ENCODE data around the gene SCN3B.
A peak's percentile ranks its signal among the peaks of the same experiment; 100 is the strongest.

SCN3B gene

DNA sequence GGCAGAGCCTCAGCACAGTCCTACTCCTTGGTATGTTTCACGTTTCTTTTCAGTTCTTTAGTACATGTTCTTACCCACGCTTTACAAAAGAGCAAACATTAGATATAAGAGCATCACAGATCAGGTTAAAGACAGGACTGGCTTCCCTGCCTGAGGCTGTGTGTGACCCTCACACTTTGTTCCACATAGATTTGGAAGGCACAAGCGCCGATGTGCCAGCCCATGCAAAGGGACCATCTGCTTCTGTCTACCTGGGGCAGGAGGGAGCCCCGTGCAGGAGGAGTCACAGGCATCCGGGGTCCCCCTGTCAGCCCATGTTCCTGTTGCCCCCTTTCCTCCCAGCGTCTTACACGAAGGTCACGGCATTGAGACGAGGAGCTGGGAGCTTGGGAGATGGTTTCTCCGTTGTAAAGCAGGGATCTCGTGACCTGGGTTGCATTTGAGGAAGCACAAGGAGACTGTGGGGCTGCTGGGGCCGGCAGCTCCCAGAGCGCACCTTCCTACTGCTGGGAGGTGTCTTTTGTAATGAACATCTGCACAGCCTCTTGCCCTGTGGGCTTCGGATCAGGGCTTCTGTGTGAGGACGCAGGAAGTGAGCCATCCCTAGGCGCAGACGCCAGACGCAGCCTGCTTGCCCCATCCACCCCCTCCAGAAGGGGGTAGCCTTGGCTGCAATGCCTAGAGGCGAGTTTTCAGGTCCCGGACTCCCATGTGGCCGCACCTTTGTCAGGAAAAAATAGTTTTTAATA, 72.6 kb downstream of the SCN3B start:
- no peak for TF ChIP-seq CTCF (IDR thresholded peaks at IDR 0.05)

GRCh38 chr11:123580557-123581275, 73.7 kb downstream of the SCN3B start:
- TF ChIP-seq CTCF (IDR thresholded peaks at IDR 0.05) = peak; percentile 97

- TF ChIP-seq CTCF (IDR thresholded peaks at IDR 0.05) = no peak
Measured at GRCh38 chr11:123580137-123580536, 74.3 kb downstream of the SCN3B start.

DNA sequence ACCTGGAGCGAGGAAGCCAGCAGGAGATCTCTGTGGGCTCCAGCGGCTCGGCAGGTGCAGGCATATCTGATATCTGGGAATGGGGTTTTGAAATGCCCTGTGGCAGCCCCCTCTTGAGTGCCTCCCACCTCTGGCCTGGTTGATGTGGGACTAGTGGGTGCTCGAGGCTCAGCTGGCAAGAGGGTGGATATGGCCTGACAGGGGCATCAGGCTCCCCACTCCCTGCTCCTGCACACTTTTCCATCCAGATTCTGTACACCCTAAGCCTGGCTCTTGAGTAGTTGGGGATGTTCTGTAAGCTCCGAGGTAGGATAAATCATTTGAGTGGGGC, 75.0 kb downstream of the SCN3B start:
- no peak for TF ChIP-seq CTCF (IDR thresholded peaks at IDR 0.05)
